ENCODE data around the gene L3MBTL1. TPM values are rescaled to one million over a fixed set of nuclear protein-coding genes. Genes with fewer than 3 reads are reported as not detected.

Gene L3MBTL1
- polyA plus RNA-seq, 1 donor (not counting 4 experiments of a cell fraction or from before 2014, with no cell fraction given) = 5.0 TPM

DNA sequence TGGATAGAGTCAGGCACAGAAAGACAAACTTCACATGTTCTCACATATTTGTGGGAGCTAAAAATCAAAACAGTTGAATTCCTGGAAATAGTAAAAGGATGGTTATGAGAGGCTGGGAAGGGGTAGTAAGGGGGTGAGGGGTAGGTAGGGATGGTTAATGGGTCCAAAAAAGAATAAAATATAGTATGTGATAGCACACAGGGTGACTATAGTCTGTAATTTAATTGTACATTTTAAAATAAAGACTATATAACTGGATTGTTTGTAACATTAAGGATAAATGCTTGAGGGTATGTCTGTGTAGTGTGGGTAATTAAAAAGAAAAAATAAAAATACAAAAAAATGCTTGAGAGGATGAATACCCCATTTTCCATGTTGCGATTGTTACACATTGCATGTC is 39.9 kb upstream of the L3MBTL1 start:
- Histone ChIP-seq H3K9me1 (ENCODE audit: control insufficient read depth, extremely low read depth, insufficient read depth, low read length) (peaks cover 6% of the 10 kb centered on the region), H3K27ac (ENCODE audit: control insufficient read depth, insufficient read depth, low read length) (no peak overlapping the region), H3K4me3 (ENCODE audit: control insufficient read depth in 2 of 3, extremely low read depth in 1 of 3, insufficient read depth in 2 of 3, low read depth in 1 of 3, low read length in 3 of 3) (no peak overlapping the region), H3K27me3 (ENCODE audit: control insufficient read depth, extremely low read depth, insufficient read depth, low read length) (no peaks in the 10 kb centered on the region), H2AFZ (ENCODE audit: control insufficient read depth, low read length) (no peak overlapping the region), H3K4me1 (ENCODE audit: control insufficient read depth, extremely low read depth, insufficient read depth, low read length) (no peaks in the 10 kb centered on the region), H3K9me3 (ENCODE audit: control insufficient read depth, low read depth, low read length) (no peaks in the 10 kb centered on the region), H3K4me2 (ENCODE audit: control insufficient read depth, extremely low read depth, insufficient read depth, low read depth, low read length) (no peak overlapping the region), H3K9ac (ENCODE audit: control insufficient read depth, extremely low read depth, insufficient read depth, low read length) (no peak overlapping the region), H3K79me2 (ENCODE audit: control insufficient read depth, insufficient read depth, low read length) (peaks cover 14% of the 10 kb centered on the region), H4K20me1 (ENCODE audit: control insufficient read depth, extremely low read depth, insufficient read depth, low read length) (peaks cover 8% of the 10 kb centered on the region), H3K36me3 (ENCODE audit: control insufficient read depth in 2 of 2, extremely low read depth in 1 of 2, insufficient read depth in 2 of 2, low read length in 2 of 2) (peaks cover 6 to 20% of the 10 kb centered on the region in 2 experiments)
- dilution Hi-C loops (cut with MboI; ENCODE audit: extremely low pct_ligation_motif_present, low sequenced_read_pairs) = no loop called here
- TF ChIP-seq, protein P1, sequence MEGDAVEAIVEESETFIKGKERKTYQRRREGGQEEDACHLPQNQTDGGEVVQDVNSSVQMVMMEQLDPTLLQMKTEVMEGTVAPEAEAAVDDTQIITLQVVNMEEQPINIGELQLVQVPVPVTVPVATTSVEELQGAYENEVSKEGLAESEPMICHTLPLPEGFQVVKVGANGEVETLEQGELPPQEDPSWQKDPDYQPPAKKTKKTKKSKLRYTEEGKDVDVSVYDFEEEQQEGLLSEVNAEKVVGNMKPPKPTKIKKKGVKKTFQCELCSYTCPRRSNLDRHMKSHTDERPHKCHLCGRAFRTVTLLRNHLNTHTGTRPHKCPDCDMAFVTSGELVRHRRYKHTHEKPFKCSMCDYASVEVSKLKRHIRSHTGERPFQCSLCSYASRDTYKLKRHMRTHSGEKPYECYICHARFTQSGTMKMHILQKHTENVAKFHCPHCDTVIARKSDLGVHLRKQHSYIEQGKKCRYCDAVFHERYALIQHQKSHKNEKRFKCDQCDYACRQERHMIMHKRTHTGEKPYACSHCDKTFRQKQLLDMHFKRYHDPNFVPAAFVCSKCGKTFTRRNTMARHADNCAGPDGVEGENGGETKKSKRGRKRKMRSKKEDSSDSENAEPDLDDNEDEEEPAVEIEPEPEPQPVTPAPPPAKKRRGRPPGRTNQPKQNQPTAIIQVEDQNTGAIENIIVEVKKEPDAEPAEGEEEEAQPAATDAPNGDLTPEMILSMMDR (optimal IDR thresholded peaks at IDR 0.05 in 1 of 3, IDR thresholded peaks at IDR 0.05 in 1 of 3, conservative IDR thresholded peaks at IDR 0.05 in 1 of 3; ENCODE audit: extremely low read depth in 1 of 3, insufficient read depth in 2 of 3, low read length in 3 of 3) = no peak
- no peak for TF ChIP-seq EZH2 (IDR thresholded peaks at IDR 0.05; ENCODE audit: low read length)
- FAIRE-seq (no peak), DNase-seq (ENCODE audit: low read depth, low spot score) (no peak)

DNA sequence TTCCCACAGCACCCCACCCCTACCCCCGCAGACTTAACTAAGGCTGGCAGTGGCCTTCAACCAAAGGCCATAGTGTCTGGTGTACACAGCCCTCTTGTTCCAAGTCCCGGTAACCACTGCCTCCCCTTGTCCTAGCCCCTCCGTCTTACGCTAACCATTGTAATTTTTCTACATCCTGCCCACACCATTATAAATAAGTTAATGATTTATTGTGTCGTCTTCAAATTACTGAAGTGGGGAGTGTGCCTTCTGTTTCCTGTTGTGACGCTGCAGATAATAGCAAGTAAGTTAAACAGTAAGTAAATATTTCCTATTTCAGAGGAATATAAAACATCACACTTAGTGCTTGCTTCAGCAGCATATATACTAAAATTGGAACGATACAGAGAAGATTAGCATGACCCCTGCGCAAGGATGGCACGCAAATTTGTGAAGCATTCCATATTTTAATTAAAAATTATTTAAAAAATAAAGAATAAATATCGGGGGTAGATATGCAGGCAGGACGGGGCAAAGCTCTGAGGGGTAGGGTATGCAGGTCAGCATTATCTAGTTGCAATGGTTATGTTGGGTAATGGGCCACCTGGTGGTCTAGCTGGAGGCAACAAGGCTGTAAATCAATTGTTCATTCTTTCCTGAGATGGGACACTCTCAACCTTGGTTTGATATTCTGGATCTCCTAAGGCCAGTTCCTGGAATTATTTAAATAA is 34.7 kb upstream of the L3MBTL1 start:
- DNase-seq (ENCODE audit: low read depth, low spot score) (no peak), FAIRE-seq (no peak)
- Histone ChIP-seq H3K4me1 (ENCODE audit: control insufficient read depth, extremely low read depth, insufficient read depth, low read length) (no peaks in the 10 kb centered on the region), H2AFZ (ENCODE audit: control insufficient read depth, low read length) (no peak overlapping the region), H3K9me3 (ENCODE audit: control insufficient read depth, low read depth, low read length) (no peaks in the 10 kb centered on the region), H4K20me1 (ENCODE audit: control insufficient read depth, extremely low read depth, insufficient read depth, low read length) (no peaks in the 10 kb centered on the region), H3K27me3 (ENCODE audit: control insufficient read depth, extremely low read depth, insufficient read depth, low read length) (peaks cover 3% of the 10 kb centered on the region), H3K9me1 (ENCODE audit: control insufficient read depth, extremely low read depth, insufficient read depth, low read length) (no peaks in the 10 kb centered on the region), H3K36me3 (ENCODE audit: control insufficient read depth in 2 of 2, extremely low read depth in 1 of 2, insufficient read depth in 2 of 2, low read length in 2 of 2) (no peaks in the 10 kb centered on the region), H3K4me2 (ENCODE audit: control insufficient read depth, extremely low read depth, insufficient read depth, low read depth, low read length) (no peak overlapping the region), H3K9ac (ENCODE audit: control insufficient read depth, extremely low read depth, insufficient read depth, low read length) (no peak overlapping the region), H3K27ac (ENCODE audit: control insufficient read depth, insufficient read depth, low read length) (no peak overlapping the region), H3K4me3 (ENCODE audit: control insufficient read depth in 2 of 3, extremely low read depth in 1 of 3, insufficient read depth in 2 of 3, low read depth in 1 of 3, low read length in 3 of 3) (no peak overlapping the region), H3K79me2 (ENCODE audit: control insufficient read depth, insufficient read depth, low read length) (no peaks in the 10 kb centered on the region)
- dilution Hi-C loops (cut with MboI; ENCODE audit: extremely low pct_ligation_motif_present, low sequenced_read_pairs) = no loop called here
- TF ChIP-seq, protein P1 (optimal IDR thresholded peaks at IDR 0.05 in 1 of 3, IDR thresholded peaks at IDR 0.05 in 1 of 3, conservative IDR thresholded peaks at IDR 0.05 in 1 of 3; ENCODE audit: extremely low read depth in 1 of 3, insufficient read depth in 2 of 3, low read length in 3 of 3) = no peak

Data from keratinocyte (primary cell).